ENCODE data around the gene PPARD. TPM values are rescaled to one million over a fixed set of nuclear protein-coding genes. Genes with fewer than 3 reads are reported as not detected.
A peak's percentile ranks its signal among the peaks of the same experiment; 100 is the strongest.

PPARD gene
- total and polyA plus RNA-seq, 2 of the 13 experiments (the other 11 are each of a cell fraction or from before 2014, with no cell fraction given) = 6.1 to 13.3 TPM

DNA sequence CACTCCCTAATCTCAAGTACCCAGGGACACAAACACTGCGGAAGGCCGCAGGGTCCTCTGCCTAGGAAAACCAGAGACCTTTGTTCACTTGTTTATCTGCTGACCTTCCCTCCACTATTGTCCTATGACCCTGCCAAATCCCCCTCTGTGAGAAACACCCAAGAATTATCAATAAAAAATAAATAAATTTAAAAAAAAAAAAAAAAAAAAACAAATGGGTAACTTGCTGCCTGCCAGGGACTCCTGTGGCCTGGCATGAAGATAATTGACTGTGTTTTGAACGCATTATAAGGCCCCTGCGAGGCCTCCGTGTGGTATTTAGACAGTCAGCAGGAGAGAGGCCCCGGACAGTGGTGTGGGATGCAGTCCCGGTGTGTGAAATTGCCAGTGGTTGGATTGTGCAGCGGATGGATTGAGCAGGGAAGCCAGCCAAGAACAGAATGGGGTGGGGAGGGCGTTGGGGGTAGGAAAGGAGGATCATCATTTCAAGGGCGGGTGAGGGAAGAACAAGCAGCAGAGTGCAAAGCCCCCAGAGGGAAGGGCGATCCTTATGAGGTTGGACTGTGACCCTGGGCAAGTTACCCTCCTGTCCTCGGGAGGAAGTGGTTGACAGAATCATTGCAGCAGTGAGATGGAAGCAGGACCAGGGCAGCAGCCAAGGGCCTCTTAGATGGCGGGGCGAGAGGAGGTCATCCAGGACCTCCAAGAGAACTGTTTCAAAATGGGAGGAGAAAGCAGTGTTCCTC, 43.3 kb downstream of the PPARD start:
- H2AFZ ChIP-seq (ENCODE audit: low read length) = no peak overlapping the region
- peak overlapping the region; percentile 58 for H3K4me2 ChIP-seq (ENCODE audit: low read depth, low read length)
- POLR2A ChIA-PET = no interaction called here
- no peaks in the 10 kb centered on the region for H3K27me3 ChIP-seq (ENCODE audit: control insufficient read depth in 1 of 2, insufficient read depth in 2 of 2, low read length in 2 of 2)
- in situ Hi-C loops (cut with HindIII; ENCODE audit: extremely low pct_ligation_motif_present, low pct_unique_long_range_greater_than_20kb) = no loop called here
- H3K9me3 ChIP-seq (ENCODE audit: low read length) = no peaks in the 10 kb centered on the region
- intact Hi-C loops (cut with micrococcal nuclease; ENCODE audit: unreplicated experiment) = no loop called here
- H3K4me1 ChIP-seq (ENCODE audit: insufficient read depth, low read length) = peaks cover 18% of the 10 kb centered on the region
- no peaks in the 10 kb centered on the region for H3K79me2 ChIP-seq (ENCODE audit: insufficient read depth, low read length)
- no TSS peak for BruUV-seq (replicated peaks)
- no peaks in the 10 kb centered on the region for H4K20me1 ChIP-seq (ENCODE audit: insufficient read depth, low read length)
- 23% methylated on average over 12 of the region's 14 CpGs for WGBS (ENCODE audit: low lambda C conversion rate)
- DNase-seq (ENCODE audit: low spot score) (peak; percentile 47), FAIRE-seq (no peak), ATAC-seq (peak; percentile 93)
- peak overlapping the region in 1 of 3 experiments; percentile 48; a peak in 2 of 6 replicates for H3K4me3 ChIP-seq (replicated peaks in 1 of 3; ENCODE audit: insufficient read depth in 1 of 3, low read depth in 2 of 3, low read length in 3 of 3)
- peaks cover 0 to 1% of the 10 kb centered on the region in 2 experiments; a peak in 1 of 5 replicates for H3K36me3 ChIP-seq (replicated peaks in 1 of 2; ENCODE audit: control insufficient read depth in 1 of 2, insufficient read depth in 2 of 2, low read length in 2 of 2)
- CTCF ChIA-PET (ENCODE audit: low intra/inter-chr PET ratio, low total read pairs) = interaction anchor here (1.1 kb wide), 1 partner anchor 43 kb away, joined by 4 read pairs; the partner anchor contains the start of gene PPARD
- H3K27ac ChIP-seq (ENCODE audit: extremely low read length, insufficient read depth, low read length) = peak overlapping the region; percentile 65
- H3K9ac ChIP-seq (ENCODE audit: insufficient read depth, low read depth, low read length) = no peak overlapping the region
- no peak for TF ChIP-seq TMF1 (CRISPR knock-in tag; IDR thresholded peaks at IDR 0.05; ENCODE audit: low read depth)
- TF ChIP-seq HHEX (CRISPR knock-in tag; IDR thresholded peaks at IDR 0.05) = no peak
- no peak for TF ChIP-seq HMG20A (CRISPR knock-in tag; IDR thresholded peaks at IDR 0.05; ENCODE audit: borderline replicate concordance)
- TF ChIP-seq GTF3A (CRISPR knock-in tag; conservative IDR thresholded peaks at IDR 0.05) = no peak
- TF ChIP-seq ZBTB1 (CRISPR knock-in tag; IDR thresholded peaks at IDR 0.05; ENCODE audit: borderline replicate concordance) = no peak
- TF ChIP-seq ELF4 (CRISPR knock-in tag; IDR thresholded peaks at IDR 0.05; ENCODE audit: borderline replicate concordance) = no peak
- TF ChIP-seq, protein P1, sequence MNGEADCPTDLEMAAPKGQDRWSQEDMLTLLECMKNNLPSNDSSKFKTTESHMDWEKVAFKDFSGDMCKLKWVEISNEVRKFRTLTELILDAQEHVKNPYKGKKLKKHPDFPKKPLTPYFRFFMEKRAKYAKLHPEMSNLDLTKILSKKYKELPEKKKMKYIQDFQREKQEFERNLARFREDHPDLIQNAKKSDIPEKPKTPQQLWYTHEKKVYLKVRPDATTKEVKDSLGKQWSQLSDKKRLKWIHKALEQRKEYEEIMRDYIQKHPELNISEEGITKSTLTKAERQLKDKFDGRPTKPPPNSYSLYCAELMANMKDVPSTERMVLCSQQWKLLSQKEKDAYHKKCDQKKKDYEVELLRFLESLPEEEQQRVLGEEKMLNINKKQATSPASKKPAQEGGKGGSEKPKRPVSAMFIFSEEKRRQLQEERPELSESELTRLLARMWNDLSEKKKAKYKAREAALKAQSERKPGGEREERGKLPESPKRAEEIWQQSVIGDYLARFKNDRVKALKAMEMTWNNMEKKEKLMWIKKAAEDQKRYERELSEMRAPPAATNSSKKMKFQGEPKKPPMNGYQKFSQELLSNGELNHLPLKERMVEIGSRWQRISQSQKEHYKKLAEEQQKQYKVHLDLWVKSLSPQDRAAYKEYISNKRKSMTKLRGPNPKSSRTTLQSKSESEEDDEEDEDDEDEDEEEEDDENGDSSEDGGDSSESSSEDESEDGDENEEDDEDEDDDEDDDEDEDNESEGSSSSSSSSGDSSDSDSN (CRISPR knock-in tag; IDR thresholded peaks at IDR 0.05) = no peak
- TF ChIP-seq HBP1 (CRISPR knock-in tag; IDR thresholded peaks at IDR 0.05; ENCODE audit: low read depth) = no peak
- TF ChIP-seq ZNF143 (CRISPR knock-in tag; IDR thresholded peaks at IDR 0.05) = no peak
- TF ChIP-seq CERS6 (CRISPR knock-in tag; IDR thresholded peaks at IDR 0.05) = no peak
- TF ChIP-seq ZNF343 (CRISPR knock-in tag; IDR thresholded peaks at IDR 0.05) = 0 out of 2 replicates have a peak, but pooled peaks have one; percentile 31
- TF ChIP-seq MYPOP (CRISPR knock-in tag; IDR thresholded peaks at IDR 0.05) = no peak
- no peak for TF ChIP-seq ZNF18 (CRISPR knock-in tag; IDR thresholded peaks at IDR 0.05; ENCODE audit: insufficient replicate concordance)
- TF ChIP-seq KDM1A (CRISPR knock-in tag; IDR thresholded peaks at IDR 0.05) = peak; percentile 30; the same call in 1 of the 2 replicates
- no peak for TF ChIP-seq NCOA5 (CRISPR knock-in tag; IDR thresholded peaks at IDR 0.05)
- no peak for TF ChIP-seq ZNF274 (CRISPR knock-in tag; IDR thresholded peaks at IDR 0.05)
- no peak for TF ChIP-seq IKZF1 (IDR thresholded peaks at IDR 0.05)
- no peak for TF ChIP-seq XRCC5 (optimal IDR thresholded peaks at IDR 0.05; ENCODE audit: low read length)

Data from HepG2 (cell line).